ENCODE measurements around the gene MX1.

Gene MX1, protein sequence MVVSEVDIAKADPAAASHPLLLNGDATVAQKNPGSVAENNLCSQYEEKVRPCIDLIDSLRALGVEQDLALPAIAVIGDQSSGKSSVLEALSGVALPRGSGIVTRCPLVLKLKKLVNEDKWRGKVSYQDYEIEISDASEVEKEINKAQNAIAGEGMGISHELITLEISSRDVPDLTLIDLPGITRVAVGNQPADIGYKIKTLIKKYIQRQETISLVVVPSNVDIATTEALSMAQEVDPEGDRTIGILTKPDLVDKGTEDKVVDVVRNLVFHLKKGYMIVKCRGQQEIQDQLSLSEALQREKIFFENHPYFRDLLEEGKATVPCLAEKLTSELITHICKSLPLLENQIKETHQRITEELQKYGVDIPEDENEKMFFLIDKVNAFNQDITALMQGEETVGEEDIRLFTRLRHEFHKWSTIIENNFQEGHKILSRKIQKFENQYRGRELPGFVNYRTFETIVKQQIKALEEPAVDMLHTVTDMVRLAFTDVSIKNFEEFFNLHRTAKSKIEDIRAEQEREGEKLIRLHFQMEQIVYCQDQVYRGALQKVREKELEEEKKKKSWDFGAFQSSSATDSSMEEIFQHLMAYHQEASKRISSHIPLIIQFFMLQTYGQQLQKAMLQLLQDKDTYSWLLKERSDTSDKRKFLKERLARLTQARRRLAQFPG

DNA sequence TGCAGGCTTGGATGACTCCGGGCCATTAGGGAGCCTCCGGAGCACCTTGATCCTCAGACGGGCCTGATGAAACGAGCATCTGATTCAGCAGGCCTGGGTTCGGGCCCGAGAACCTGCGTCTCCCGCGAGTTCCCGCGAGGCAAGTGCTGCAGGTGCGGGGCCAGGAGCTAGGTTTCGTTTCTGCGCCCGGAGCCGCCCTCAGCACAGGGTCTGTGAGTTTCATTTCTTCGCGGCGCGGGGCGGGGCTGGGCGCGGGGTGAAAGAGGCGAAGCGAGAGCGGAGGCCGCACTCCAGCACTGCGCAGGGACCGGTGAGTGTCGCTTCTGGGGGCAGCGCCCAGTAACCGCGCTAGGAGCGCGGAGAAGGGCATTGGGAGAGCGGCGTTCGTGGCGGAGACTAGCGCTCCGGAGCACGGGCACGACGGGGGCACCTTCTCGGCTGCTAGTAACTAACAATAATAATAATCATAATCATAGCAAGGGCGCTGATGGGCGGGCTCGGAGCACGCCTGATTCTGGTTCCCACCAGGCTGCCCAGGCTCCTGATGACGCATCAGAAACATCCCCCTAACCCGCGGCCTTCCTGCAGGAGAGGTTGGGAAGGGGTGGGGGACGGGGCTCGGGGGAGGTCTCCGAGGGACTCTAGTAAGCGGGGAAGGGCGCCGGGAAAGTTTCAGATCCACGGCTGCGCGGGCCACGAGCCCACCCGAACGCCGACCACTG is at the start of gene MX1:
Gene MX1 (plus strand): TSS at position 286 of the 722 bp plus-strand sequence. CDS start 5,832 bp downstream, outside the sequence.
- TF ChIP-seq OSR1 (CRISPR knock-in tag; IDR thresholded peaks at IDR 0.05) (no peak), TOX (CRISPR knock-in tag; IDR thresholded peaks at IDR 0.05; ENCODE audit: borderline replicate concordance) (no peak), GLIS3 (CRISPR knock-in tag; IDR thresholded peaks at IDR 0.05) (no peak), PPARA (CRISPR knock-in tag; IDR thresholded peaks at IDR 0.05; ENCODE audit: borderline replicate concordance) (no peak), TCF4 (CRISPR knock-in tag; IDR thresholded peaks at IDR 0.05; ENCODE audit: borderline replicate concordance) (no peak), SNAI2 (CRISPR knock-in tag; IDR thresholded peaks at IDR 0.05) (no peak), ZNF70 (CRISPR knock-in tag; IDR thresholded peaks at IDR 0.05) (no peak), ISL1 (CRISPR knock-in tag; IDR thresholded peaks at IDR 0.05) (no peak), ZFP3 (CRISPR knock-in tag; IDR thresholded peaks at IDR 0.05) (no peak), RARB (CRISPR knock-in tag; IDR thresholded peaks at IDR 0.05) (no peak), ARNTL (CRISPR knock-in tag; IDR thresholded peaks at IDR 0.05; ENCODE audit: borderline replicate concordance, low read depth) (no peak), CSDC2 (CRISPR knock-in tag; IDR thresholded peaks at IDR 0.05) (no peak), ZNF8 (CRISPR knock-in tag; IDR thresholded peaks at IDR 0.05) (no peak)
- TF ChIP-seq, protein P1, sequence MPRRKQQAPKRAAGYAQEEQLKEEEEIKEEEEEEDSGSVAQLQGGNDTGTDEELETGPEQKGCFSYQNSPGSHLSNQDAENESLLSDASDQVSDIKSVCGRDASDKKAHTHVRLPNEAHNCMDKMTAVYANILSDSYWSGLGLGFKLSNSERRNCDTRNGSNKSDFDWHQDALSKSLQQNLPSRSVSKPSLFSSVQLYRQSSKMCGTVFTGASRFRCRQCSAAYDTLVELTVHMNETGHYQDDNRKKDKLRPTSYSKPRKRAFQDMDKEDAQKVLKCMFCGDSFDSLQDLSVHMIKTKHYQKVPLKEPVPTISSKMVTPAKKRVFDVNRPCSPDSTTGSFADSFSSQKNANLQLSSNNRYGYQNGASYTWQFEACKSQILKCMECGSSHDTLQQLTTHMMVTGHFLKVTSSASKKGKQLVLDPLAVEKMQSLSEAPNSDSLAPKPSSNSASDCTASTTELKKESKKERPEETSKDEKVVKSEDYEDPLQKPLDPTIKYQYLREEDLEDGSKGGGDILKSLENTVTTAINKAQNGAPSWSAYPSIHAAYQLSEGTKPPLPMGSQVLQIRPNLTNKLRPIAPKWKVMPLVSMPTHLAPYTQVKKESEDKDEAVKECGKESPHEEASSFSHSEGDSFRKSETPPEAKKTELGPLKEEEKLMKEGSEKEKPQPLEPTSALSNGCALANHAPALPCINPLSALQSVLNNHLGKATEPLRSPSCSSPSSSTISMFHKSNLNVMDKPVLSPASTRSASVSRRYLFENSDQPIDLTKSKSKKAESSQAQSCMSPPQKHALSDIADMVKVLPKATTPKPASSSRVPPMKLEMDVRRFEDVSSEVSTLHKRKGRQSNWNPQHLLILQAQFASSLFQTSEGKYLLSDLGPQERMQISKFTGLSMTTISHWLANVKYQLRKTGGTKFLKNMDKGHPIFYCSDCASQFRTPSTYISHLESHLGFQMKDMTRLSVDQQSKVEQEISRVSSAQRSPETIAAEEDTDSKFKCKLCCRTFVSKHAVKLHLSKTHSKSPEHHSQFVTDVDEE (CRISPR knock-in tag; IDR thresholded peaks at IDR 0.05), result no peak
- TF ChIP-seq, protein P2, sequence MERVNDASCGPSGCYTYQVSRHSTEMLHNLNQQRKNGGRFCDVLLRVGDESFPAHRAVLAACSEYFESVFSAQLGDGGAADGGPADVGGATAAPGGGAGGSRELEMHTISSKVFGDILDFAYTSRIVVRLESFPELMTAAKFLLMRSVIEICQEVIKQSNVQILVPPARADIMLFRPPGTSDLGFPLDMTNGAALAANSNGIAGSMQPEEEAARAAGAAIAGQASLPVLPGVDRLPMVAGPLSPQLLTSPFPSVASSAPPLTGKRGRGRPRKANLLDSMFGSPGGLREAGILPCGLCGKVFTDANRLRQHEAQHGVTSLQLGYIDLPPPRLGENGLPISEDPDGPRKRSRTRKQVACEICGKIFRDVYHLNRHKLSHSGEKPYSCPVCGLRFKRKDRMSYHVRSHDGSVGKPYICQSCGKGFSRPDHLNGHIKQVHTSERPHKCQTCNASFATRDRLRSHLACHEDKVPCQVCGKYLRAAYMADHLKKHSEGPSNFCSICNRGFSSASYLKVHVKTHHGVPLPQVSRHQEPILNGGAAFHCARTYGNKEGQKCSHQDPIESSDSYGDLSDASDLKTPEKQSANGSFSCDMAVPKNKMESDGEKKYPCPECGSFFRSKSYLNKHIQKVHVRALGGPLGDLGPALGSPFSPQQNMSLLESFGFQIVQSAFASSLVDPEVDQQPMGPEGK (CRISPR knock-in tag; IDR thresholded peaks at IDR 0.05; ENCODE audit: borderline replicate concordance), result no peak
- TF ChIP-seq, protein P3, sequence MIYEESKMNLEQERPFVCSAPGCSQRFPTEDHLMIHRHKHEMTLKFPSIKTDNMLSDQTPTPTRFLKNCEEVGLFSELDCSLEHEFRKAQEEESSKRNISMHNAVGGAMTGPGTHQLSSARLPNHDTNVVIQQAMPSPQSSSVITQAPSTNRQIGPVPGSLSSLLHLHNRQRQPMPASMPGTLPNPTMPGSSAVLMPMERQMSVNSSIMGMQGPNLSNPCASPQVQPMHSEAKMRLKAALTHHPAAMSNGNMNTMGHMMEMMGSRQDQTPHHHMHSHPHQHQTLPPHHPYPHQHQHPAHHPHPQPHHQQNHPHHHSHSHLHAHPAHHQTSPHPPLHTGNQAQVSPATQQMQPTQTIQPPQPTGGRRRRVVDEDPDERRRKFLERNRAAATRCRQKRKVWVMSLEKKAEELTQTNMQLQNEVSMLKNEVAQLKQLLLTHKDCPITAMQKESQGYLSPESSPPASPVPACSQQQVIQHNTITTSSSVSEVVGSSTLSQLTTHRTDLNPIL (CRISPR knock-in tag; IDR thresholded peaks at IDR 0.05; ENCODE audit: low read depth), result no peak
- TF ChIP-seq, protein P4, sequence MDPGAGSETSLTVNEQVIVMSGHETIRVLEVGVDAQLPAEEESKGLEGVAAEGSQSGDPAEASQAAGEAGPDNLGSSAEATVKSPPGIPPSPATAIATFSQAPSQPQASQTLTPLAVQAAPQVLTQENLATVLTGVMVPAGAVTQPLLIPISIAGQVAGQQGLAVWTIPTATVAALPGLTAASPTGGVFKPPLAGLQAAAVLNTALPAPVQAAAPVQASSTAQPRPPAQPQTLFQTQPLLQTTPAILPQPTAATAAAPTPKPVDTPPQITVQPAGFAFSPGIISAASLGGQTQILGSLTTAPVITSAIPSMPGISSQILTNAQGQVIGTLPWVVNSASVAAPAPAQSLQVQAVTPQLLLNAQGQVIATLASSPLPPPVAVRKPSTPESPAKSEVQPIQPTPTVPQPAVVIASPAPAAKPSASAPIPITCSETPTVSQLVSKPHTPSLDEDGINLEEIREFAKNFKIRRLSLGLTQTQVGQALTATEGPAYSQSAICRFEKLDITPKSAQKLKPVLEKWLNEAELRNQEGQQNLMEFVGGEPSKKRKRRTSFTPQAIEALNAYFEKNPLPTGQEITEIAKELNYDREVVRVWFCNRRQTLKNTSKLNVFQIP (CRISPR knock-in tag; IDR thresholded peaks at IDR 0.05; ENCODE audit: borderline replicate concordance, low read depth), result no peak
- TF ChIP-seq, protein P5, sequence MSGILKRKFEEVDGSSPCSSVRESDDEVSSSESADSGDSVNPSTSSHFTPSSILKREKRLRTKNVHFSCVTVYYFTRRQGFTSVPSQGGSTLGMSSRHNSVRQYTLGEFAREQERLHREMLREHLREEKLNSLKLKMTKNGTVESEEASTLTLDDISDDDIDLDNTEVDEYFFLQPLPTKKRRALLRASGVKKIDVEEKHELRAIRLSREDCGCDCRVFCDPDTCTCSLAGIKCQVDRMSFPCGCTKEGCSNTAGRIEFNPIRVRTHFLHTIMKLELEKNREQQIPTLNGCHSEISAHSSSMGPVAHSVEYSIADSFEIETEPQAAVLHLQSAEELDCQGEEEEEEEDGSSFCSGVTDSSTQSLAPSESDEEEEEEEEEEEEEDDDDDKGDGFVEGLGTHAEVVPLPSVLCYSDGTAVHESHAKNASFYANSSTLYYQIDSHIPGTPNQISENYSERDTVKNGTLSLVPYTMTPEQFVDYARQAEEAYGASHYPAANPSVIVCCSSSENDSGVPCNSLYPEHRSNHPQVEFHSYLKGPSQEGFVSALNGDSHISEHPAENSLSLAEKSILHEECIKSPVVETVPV (CRISPR knock-in tag; IDR thresholded peaks at IDR 0.05), result no peak
- ATAC-seq, result peak; percentile 73

DNA sequence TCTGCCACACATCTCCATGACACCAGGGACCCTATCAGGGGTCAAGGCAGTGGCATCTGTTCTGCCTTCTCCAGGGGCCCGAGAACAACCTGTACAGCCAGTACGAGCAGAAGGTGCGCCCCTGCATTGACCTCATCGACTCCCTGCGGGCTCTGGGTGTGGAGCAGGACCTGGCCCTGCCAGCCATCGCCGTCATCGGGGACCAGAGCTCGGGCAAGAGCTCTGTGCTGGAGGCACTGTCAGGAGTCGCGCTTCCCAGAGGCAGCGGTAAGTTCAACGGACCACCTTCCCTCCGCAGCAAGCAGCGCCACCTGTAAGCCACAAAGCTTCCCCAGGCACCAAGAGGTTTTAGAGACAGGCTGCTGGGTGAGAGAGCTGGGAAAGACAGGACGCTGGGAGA is 48.3 kb upstream of the MX1 start:
- ATAC-seq, result no peak

More for the DNA sequence above, 48.3 kb upstream of the MX1 start:
- TF ChIP-seq ZNF8 (CRISPR knock-in tag; IDR thresholded peaks at IDR 0.05), result no peak
- TF ChIP-seq GLIS3 (CRISPR knock-in tag; IDR thresholded peaks at IDR 0.05), result no peak
- no peak for TF ChIP-seq PPARA (CRISPR knock-in tag; IDR thresholded peaks at IDR 0.05; ENCODE audit: borderline replicate concordance)
- no peak for TF ChIP-seq ZNF70 (CRISPR knock-in tag; IDR thresholded peaks at IDR 0.05)
- no peak for TF ChIP-seq ZNF565 (CRISPR knock-in tag; conservative IDR thresholded peaks at IDR 0.05; ENCODE audit: low read depth)
- no peak for TF ChIP-seq TOX (CRISPR knock-in tag; IDR thresholded peaks at IDR 0.05; ENCODE audit: borderline replicate concordance)
- no peak for TF ChIP-seq ZFP30 (CRISPR knock-in tag; IDR thresholded peaks at IDR 0.05)
- TF ChIP-seq ESRRG (CRISPR knock-in tag; IDR thresholded peaks at IDR 0.05), result no peak
- no peak for TF ChIP-seq ISL1 (CRISPR knock-in tag; IDR thresholded peaks at IDR 0.05)
- TF ChIP-seq, protein P3 (CRISPR knock-in tag; IDR thresholded peaks at IDR 0.05; ENCODE audit: low read depth), result no peak
- TF ChIP-seq ARNTL (CRISPR knock-in tag; IDR thresholded peaks at IDR 0.05; ENCODE audit: borderline replicate concordance, low read depth), result no peak
- TF ChIP-seq SNAI2 (CRISPR knock-in tag; IDR thresholded peaks at IDR 0.05), result no peak
- TF ChIP-seq ZFP3 (CRISPR knock-in tag; IDR thresholded peaks at IDR 0.05), result no peak
- TF ChIP-seq ZC3H10 (CRISPR knock-in tag; IDR thresholded peaks at IDR 0.05), result no peak

Measured in SK-N-SH treated with all-trans-retinoic acid at 6 μM for 48 hours (cell line).